Mesangial cell (primary cell): ENCODE data around the gene LAG3. TPM values are rescaled to one million over a fixed set of nuclear protein-coding genes. Genes with fewer than 3 reads are reported as not detected.

Source experiments
- total RNA-seq: library from RNA; depleted of rRNA; stranded (reverse); fragments of >200 nt; gene quantifications from 2 replicates; pipeline ENCODE4 v1.2.3, GENCODE V29; 2015

LAG3 gene
- under 0.01 and 0.13 TPM in 2 replicates for total RNA-seq

GRCh38 chr12:6772331-6772695, at the start of gene LAG3:
TSS of gene LAG3 (plus strand) at chr12:6772520. CDS start at chr12:6772853, 333 bp downstream.

GRCh38 chr12:6723607-6724408, 48.5 kb upstream of the LAG3 start, which contains the start of gene COPS7A:
TSS of gene COPS7A (plus strand) at chr12:6724046. CDS start at chr12:6724657, 611 bp downstream.

GRCh38 chr12:6752921-6753771, 19.2 kb upstream of the LAG3 start, which contains the start of gene MLF2:
TSS of gene MLF2 (minus strand) at chr12:6753141. CDS start at chr12:6752334, 807 bp downstream.

GRCh38 chr12:6765634-6766581, 6.4 kb upstream of the LAG3 start, which contains the start of gene PTMS:
TSS of gene PTMS (plus strand) at chr12:6766363. CDS start at chr12:6766706, 343 bp downstream.

GRCh38 chr12:6788972-6789924, 16.9 kb downstream of the LAG3 start, which contains the start of gene CD4:
TSS of gene CD4 (plus strand) at chr12:6789528. CDS start at chr12:6800139, 10,611 bp downstream.

GRCh38 chr12:6821591-6822425, 49.5 kb downstream of the LAG3 start, which contains the start of gene GPR162:
TSS of gene GPR162 (plus strand) at chr12:6821821. CDS start at chr12:6823899, 2,078 bp downstream.

Other genes starting within 250 kb of the LAG3 start
- 5,203 and 7,437 TPM in 2 replicates for gene GAPDH, start 238.0 kb upstream of the LAG3 start, total RNA-seq
- gene IFFO1, start 216.5 kb upstream of the LAG3 start, total RNA-seq, result 8.1 and 13.4 TPM in 2 replicates
- gene NOP2, start 204.2 kb upstream of the LAG3 start, total RNA-seq, result 28.6 and 36.3 TPM in 2 replicates
- gene CHD4, start 165.1 kb upstream of the LAG3 start, total RNA-seq, result 236 and 412 TPM in 2 replicates
- 2.1 and 3.0 TPM in 2 replicates for gene LPAR5, start 136.6 kb upstream of the LAG3 start, total RNA-seq
- 0.49 and 8.7 TPM in 2 replicates for gene ACRBP, start 125.1 kb upstream of the LAG3 start, total RNA-seq
- gene ING4, start 109.4 kb upstream of the LAG3 start, total RNA-seq, result 14.5 and 50.5 TPM in 2 replicates
- gene ZNF384, start 83.1 kb upstream of the LAG3 start, total RNA-seq, result 28.8 and 35.1 TPM in 2 replicates
- 0.16 and 2.9 TPM in 2 replicates for gene PIANP, start 71.7 kb upstream of the LAG3 start, total RNA-seq
- 68.1 and 78.1 TPM in 2 replicates for gene COPS7A, start 48.5 kb upstream of the LAG3 start, total RNA-seq
- 231 and 260 TPM in 2 replicates for gene MLF2, start 19.4 kb upstream of the LAG3 start, total RNA-seq
- gene PTMS, start 6.2 kb upstream of the LAG3 start, total RNA-seq, result 115 and 146 TPM in 2 replicates
- 0.33 and 1.3 TPM in 2 replicates for gene CD4, start 17.0 kb downstream of the LAG3 start, total RNA-seq
- gene GPR162, start 49.3 kb downstream of the LAG3 start, total RNA-seq, result 0.33 and 3.7 TPM in 2 replicates
- gene P3H3, start 55.9 kb downstream of the LAG3 start, total RNA-seq, result 46.9 and 49.6 TPM in 2 replicates
- gene GNB3, start 68.4 kb downstream of the LAG3 start, total RNA-seq, result 0.51 and 1.5 TPM in 2 replicates
- gene CDCA3, start 78.8 kb downstream of the LAG3 start, total RNA-seq, result 7.2 and 171 TPM in 2 replicates
- 62.2 and 84.6 TPM in 2 replicates for gene USP5, start 79.6 kb downstream of the LAG3 start, total RNA-seq
- gene TPI1, start 95.0 kb downstream of the LAG3 start, total RNA-seq, result 569 and 954 TPM in 2 replicates
- 13.9 and 18.4 TPM in 2 replicates for gene SPSB2, start 100.8 kb downstream of the LAG3 start, total RNA-seq
- 7.5 and 11.8 TPM in 2 replicates for gene LRRC23, start 132.3 kb downstream of the LAG3 start, total RNA-seq
- gene ENO2, start 142.1 kb downstream of the LAG3 start, total RNA-seq, result 16.0 and 17.5 TPM in 2 replicates
- 34.4 and 55.0 TPM in 2 replicates for gene ATN1, start 155.4 kb downstream of the LAG3 start, total RNA-seq
- not detected in 2 replicates for gene RNU7-1, start 171.3 kb downstream of the LAG3 start, total RNA-seq
- 147 and 190 TPM in 2 replicates for gene C12orf57, start 171.5 kb downstream of the LAG3 start, total RNA-seq
- gene PTPN6, start 178.8 kb downstream of the LAG3 start, total RNA-seq, result 9.6 and 21.9 TPM in 2 replicates
- gene PHB2, start 198.1 kb downstream of the LAG3 start, total RNA-seq, result 391 and 420 TPM in 2 replicates
- 26.1 and 66.8 TPM in 2 replicates for gene EMG1, start 198.4 kb downstream of the LAG3 start, total RNA-seq
- 32.1 and 47.4 TPM in 2 replicates for gene LPCAT3, start 246.0 kb downstream of the LAG3 start, total RNA-seq